HT1080 (cell line): Measurements from ENCODE around the gene SP7. TPM values are rescaled to one million over a fixed set of nuclear protein-coding genes. Genes with fewer than 3 reads are reported as not detected.
"Not testable (repeated sequence)": the region's sequence is repeated elsewhere in the genome, so short reads cannot be mapped to it uniquely, and the experiment has no call there.

Experiments used
- DNase-seq: peaks from one replicate; pipeline ENCODE4 v3.0.0-alpha.2; 2015; ENCODE audit warnings: low read depth
- total RNA-seq: library from RNA; depleted of rRNA; stranded (reverse); fragments of >200 nt; shearing (Covaris generic); gene quantifications from 2 replicates; pipeline ENCODE4 v1.2.3, GENCODE V29; 2014

The SP7 gene
- total RNA-seq, 1 experiment from 2014 or later: not detected

- no peak for DNase-seq
These were observed 11.9 kb downstream of the SP7 start for GRCh38 chr12:53324113-53324778.

DNA sequence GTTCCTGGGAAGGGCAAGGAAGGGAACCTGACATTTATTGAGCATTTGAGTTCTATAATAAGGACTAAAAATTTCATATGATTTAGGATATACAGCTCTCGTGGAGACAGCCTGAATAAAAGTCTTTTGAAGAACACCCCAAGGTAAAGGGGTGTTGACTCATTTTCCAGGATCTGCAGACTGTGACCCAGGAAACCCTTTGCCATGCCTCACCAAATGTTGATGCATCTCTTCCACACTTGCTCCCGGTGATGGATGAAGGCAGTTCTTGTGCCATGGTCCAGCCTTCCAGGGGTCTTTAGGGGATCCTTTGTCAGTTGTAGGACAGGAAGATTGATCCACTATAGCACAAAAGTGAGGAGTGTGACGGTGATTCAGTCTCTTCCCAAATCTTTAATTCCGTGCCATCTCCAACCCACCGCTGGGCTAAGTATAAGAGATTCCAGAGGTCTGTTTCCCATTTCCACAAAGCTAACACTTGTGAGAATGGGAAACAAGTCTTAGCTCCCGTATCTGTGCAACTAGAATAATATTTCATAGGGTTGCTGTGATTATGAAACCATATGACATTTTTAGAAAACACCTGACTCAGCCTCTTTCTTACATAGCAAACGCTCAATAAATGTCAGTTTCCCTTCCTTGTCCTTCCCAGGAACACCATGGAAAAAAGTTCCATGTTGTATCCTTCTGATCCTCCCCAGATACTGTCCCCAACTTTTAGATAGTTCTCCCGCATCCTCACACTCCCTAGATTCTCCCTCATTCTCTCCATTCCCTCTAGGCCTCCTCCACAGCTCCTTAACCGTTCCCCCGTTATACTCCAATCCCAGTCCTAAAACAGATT, 15.6 kb downstream of the SP7 start:
- no peak for DNase-seq

- no peak for DNase-seq
These were observed 22.2 kb downstream of the SP7 start for GRCh38 chr12:53313996-53314395.

DNA sequence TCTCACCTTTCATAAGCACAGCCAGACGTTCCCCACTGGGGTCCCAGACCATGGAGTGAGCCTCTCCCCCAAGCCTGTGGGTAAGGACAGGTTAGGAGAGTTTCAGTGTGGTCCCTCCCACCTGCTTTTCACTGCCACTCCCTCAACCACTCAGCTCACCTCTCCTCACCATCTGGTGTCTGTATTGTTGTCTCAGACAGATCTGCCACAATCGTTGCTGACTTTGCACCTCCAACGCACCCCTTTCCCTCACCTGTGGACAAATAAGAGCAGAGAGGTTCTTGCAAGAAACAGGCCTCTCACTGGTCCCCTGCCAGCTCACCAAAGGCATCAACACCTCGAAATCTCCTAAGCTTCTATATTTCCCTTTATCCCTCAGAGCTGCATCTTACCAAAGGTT, 27.9 kb downstream of the SP7 start:
- no peak for DNase-seq

DNA sequence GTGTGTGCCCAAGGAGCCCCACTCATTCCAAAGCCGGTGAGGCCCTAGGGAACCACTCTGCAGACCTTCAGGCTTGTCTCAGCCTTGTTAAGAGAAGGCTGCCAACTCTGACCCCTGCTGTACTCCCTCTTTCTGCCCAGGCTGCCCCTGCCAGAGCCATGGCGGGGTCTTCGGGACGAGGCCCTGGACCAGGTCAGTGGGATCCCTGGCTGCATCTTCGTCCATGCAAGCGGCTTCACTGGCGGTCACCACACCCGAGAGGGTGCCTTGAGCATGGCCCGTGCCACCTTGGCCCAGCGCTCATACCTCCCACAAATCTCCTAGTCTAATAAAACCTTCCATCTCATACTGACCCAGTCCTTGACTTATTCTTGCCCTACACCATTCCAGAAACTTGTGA, 29.3 kb downstream of the SP7 start:
- DNase-seq: no peak

DNA sequence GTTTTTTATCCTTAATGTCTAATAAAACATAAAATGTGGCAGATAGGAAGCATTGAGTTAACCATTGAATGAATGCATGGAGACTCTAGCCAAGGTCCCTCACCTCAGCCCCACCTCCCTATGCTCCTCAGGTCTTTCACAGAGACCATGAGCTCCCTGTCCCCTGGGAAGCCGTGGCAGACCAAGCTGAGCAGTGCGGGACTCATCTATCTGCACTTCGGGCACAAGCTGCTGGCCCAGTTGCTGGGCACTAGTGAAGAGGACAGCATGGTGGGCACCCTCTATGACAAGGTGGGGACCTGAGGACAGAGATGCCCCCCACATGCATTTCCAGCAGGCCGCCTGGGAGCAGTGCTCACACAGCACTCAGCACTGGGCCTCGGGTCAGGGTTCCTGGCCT, 33.3 kb downstream of the SP7 start:
- DNase-seq: no peak

- peak; percentile 25 for DNase-seq
These were observed 36.0 kb downstream of the SP7 start for GRCh38 chr12:53300187-53300586.

DNA sequence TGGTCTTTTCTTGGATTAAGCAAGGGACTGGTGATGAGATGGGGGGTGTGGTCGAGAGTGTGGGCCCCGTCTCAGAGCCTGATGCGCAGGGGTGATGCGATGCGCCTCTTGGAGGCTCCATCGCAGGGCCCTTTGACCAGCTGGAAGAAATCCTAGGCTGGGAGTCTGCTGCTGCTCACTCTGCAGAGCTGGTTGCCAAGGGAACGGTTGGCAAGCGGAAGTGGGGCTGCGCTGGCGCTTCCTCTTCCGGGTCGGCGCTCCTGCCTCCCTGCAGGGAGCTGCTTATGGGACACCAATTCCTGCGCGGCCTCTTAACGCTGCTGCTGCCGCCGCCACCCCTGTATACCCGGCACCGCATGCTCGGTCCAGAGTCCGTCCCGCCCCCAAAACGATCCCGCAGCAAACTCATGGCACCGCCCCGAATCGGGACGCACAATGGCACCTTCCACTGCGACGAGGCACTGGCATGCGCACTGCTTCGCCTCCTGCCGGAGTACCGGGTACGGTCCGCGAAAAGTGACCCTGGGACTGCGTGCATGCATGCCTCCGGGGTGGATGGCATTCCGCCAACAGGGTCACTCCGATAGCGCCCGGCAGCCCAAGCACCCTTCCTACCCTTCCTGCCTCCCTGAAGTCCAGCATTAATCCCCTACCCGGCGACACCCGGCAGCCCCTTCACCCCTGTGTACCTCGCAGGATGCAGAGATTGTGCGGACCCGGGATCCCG, 36.5 kb downstream of the SP7 start, which contains the start of gene MYG1:
Gene MYG1 (plus strand): TSS at position 242 of the 727 bp plus-strand sequence. CDS start 43 bp downstream, at position 285.
- peak; percentile 94 for DNase-seq

DNA sequence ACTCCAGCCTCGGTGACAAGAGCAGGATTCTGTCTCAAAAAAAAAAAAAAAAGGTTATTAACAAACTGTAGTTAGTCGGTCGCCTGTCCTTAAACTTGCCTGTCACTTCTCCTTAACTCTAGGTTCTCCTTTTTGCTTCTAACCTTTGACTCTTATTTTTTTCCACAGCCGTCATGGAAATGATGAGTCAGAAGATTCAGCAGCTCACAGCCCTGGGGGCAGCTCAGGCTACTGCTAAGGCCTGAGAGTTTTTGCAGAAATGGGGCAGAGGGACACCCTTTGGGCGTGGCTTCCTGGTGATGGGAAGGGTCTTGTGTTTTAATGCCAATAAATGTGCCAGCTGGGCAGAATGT, 37.1 kb downstream of the SP7 start:
- DNase-seq: peak; percentile 75

DNA sequence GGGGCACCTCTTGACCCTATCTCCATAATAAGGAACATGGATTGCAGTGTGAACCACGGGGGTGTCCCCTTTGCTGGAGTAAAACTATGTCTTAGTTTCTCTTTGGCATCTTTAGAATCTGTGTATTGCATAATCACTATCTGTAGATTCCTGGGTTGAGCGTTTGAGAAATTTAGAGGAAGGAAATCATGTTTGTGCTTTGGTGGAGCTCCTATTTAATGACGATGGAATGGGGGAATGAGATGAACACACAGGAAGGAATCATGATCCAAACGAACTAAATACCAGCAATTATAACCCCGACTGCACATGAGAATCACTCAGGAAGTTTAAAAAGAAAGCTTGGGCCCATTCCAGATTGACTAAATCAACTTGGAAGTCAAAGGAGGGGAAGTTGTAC, 38.0 kb downstream of the SP7 start:
- DNase-seq: peak; percentile 56

- DNase-seq: not testable (repeated sequence)
These were observed 39.0 kb downstream of the SP7 start for GRCh38 chr12:53297106-53297505.

GRCh38 chr12:53295891-53296219, 40.3 kb downstream of the SP7 start:
- DNase-seq: no peak

- peak; percentile 86 for DNase-seq
These were observed 40.9 kb downstream of the SP7 start, which contains the start of gene PFDN5 for GRCh38 chr12:53295070-53295890. PFDN5 (plus strand) TSS chr12:53295542; CDS start chr12:53295568, 26 bp downstream.

GRCh38 chr12:53292426-53292825, 43.7 kb downstream of the SP7 start:
- no peak for DNase-seq

DNA sequence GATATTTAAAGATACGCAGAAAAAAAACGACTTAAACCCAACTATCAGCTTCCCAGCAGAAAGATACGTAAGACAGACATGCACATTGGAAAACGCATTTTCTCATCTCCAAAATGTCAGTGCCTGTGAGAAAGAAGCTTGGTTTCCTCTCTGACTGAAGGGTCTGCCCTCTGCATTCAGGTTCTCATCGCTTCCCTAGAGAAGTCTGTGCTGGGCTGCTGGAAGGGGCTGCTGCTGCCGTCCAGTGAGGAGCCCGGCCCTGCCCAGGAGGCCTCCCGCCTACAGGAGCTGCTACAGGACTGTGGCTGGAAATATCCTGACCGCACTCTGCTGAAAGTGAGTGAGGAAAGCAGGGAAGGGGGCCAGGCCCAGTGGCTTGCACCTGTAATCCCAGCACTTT, 45.5 kb downstream of the SP7 start:
- no peak for DNase-seq

DNA sequence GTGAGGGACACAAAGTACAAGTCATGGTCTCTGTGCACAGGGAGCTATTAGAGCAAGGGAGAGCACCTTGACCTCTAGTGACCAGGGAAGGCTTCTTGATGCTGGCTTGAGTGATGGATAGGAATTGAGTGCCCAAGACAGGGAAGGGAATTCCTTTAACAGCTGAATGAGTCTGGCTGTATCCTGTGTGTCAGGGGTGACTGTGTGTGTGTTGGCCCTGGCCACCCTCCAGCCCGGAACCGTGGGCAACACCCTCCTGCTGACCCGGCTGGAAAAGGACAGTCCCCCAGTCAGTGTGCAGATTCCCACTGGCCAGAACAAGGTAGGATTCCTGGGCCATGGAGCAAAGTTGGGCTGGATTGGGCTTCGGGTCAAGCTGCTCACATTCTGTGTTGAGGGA, 46.3 kb downstream of the SP7 start:
- peak; percentile 43 for DNase-seq

GRCh38 chr12:53288322-53288721, 47.8 kb downstream of the SP7 start:
- no peak for DNase-seq

DNA sequence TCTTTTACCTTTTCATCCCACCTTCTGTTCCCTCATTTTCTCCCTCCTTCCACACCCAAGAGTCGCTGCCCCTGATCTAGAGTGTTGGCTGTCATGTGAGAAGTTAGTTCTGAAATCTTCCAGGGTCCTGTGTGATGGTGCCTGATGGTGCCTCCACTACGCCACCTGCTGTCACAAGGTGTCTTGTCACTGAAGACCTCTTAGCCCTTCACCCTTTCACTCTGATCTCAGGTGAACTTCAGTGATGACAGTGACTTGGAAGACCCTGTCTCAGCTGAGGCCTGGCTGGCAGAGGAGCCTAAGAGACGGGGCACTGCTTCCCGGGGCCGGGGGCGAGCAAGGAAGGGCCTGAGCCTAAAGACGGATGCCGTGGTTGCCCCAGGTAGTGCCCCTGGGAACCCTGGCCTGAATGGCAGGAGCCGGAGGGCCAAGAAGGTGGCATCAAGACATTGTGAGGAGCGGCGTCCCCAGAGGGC, 48.4 kb downstream of the SP7 start:
- peak; percentile 50 for DNase-seq

DNA sequence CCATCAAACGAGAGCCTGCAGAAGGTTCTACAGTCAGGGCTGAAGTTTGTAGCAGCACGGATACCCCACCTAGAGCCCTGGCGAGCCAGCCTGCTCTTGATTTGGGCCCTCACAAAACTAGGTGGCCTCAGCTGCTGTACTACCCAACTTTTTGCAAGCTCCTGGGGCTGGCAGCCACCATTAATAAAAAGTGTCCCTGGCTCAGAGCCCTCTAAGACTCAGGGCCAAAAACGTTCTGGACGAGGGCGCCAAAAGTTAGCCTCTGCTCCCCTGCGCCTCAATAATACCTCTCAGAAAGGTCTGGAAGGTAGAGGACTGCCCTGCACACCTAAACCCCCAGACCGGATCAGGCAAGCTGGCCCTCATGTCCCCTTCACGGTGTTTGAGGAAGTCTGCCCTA, 49.7 kb downstream of the SP7 start:
- no peak for DNase-seq

DNA sequence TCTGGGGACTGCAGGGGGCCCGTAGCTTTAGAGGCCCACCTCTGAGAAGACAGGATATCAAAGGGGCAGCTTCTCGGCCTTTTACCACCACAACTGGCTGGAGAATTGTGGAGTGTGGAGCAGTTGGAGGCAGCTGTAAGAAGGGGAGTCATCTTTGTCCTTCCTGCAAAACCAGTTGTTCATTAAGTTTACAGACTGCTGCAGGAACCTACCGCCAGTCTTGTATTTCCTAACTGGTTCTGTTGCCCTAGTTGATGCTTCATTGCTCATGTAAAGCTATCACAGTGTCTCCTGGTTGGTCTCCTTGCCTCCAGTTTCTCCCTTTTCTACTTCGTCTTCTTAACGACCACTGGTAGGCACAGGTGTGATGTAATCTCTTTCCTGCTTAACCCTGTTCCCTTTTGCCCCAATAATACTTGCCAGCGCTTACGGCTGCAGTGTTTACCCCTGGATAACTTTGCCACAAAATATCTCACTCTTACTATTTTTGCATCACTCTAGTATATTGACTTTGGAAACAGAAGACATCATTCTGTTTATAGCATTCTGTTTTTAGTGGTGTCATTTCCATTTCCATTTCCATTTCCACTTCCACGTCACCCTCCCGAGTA, 56.2 kb downstream of the SP7 start:
- DNase-seq: no peak
